ENCODE results near the gene TMEM184B. TPM values are rescaled to one million over a fixed set of nuclear protein-coding genes. Genes with fewer than 3 reads are reported as not detected.

Gene TMEM184B
- total RNA-seq, 1 experiment from 2014 or later, result 44.5 TPM

GRCh38 chr22:38176170-38176741 is 96.6 kb downstream of the TMEM184B start:
- Histone ChIP-seq H3K27me3 (ENCODE audit: control insufficient read depth, insufficient read depth, low read length) (no peaks in the 10 kb centered on the region), H3K36me3 (replicated peaks; ENCODE audit: control insufficient read depth, insufficient read depth, low read length) (no peaks in the 10 kb centered on the region), H3K4me3 (ENCODE audit: insufficient read depth, low read depth, low read length) (no peak overlapping the region)
- no peak for DNase-seq

GRCh38 chr22:38175206-38176118 is 97.3 kb downstream of the TMEM184B start:
- Histone ChIP-seq H3K4me3 (ENCODE audit: insufficient read depth, low read depth, low read length) (no peak overlapping the region), H3K27me3 (ENCODE audit: control insufficient read depth, insufficient read depth, low read length) (no peaks in the 10 kb centered on the region), H3K36me3 (replicated peaks; ENCODE audit: control insufficient read depth, insufficient read depth, low read length) (no peaks in the 10 kb centered on the region)
- DNase-seq, result no peak

GRCh38 chr22:38174626-38175025 is 98.2 kb downstream of the TMEM184B start:
- Histone ChIP-seq H3K4me3 (ENCODE audit: insufficient read depth, low read depth, low read length) (no peak overlapping the region), H3K36me3 (replicated peaks; ENCODE audit: control insufficient read depth, insufficient read depth, low read length) (no peaks in the 10 kb centered on the region), H3K27me3 (ENCODE audit: control insufficient read depth, insufficient read depth, low read length) (no peaks in the 10 kb centered on the region)
- DNase-seq, result no peak

- H3K27me3 ChIP-seq (ENCODE audit: control insufficient read depth, insufficient read depth, low read length), result no peaks in the 10 kb centered on the region
- no peak for DNase-seq
- H3K4me3 ChIP-seq (ENCODE audit: insufficient read depth, low read depth, low read length), result no peak overlapping the region
- no peaks in the 10 kb centered on the region for H3K36me3 ChIP-seq (replicated peaks; ENCODE audit: control insufficient read depth, insufficient read depth, low read length)
Measured at GRCh38 chr22:38173641-38173906, 99.2 kb downstream of the TMEM184B start.

- H3K4me3 ChIP-seq (ENCODE audit: insufficient read depth, low read depth, low read length), result no peak overlapping the region
- no peaks in the 10 kb centered on the region for H3K27me3 ChIP-seq (ENCODE audit: control insufficient read depth, insufficient read depth, low read length)
- no peak for DNase-seq
- no peaks in the 10 kb centered on the region for H3K36me3 ChIP-seq (replicated peaks; ENCODE audit: control insufficient read depth, insufficient read depth, low read length)
Measured at GRCh38 chr22:38172832-38173640, 99.8 kb downstream of the TMEM184B start.

GRCh38 chr22:38171927-38172831 is 100.6 kb downstream of the TMEM184B start:
- Histone ChIP-seq H3K27me3 (ENCODE audit: control insufficient read depth, insufficient read depth, low read length) (no peaks in the 10 kb centered on the region), H3K4me3 (ENCODE audit: insufficient read depth, low read depth, low read length) (no peak overlapping the region), H3K36me3 (replicated peaks; ENCODE audit: control insufficient read depth, insufficient read depth, low read length) (no peaks in the 10 kb centered on the region)
- DNase-seq, result no peak

GRCh38 chr22:38170469-38170868 is 102.3 kb downstream of the TMEM184B start:
- no peak for DNase-seq
- H3K27me3 ChIP-seq (ENCODE audit: control insufficient read depth, insufficient read depth, low read length), result no peaks in the 10 kb centered on the region
- no peak overlapping the region for H3K4me3 ChIP-seq (ENCODE audit: insufficient read depth, low read depth, low read length)
- no peaks in the 10 kb centered on the region; the same call in 1 of the 2 replicates for H3K36me3 ChIP-seq (replicated peaks; ENCODE audit: control insufficient read depth, insufficient read depth, low read length)

Other genes with a start within 250 kb of the TMEM184B start
- gene PICK1, start 215.6 kb downstream of the TMEM184B start, total RNA-seq (2014; rRNA removed; shearing (Covaris generic)), result 19.4 and 20.3 TPM in 2 replicates
- not detected in 2 replicates for gene SLC16A8, start 188.8 kb downstream of the TMEM184B start, total RNA-seq (2014; rRNA removed; shearing (Covaris generic))
- 1.0 and 2.7 TPM in 2 replicates for gene BAIAP2L2, start 162.3 kb downstream of the TMEM184B start, total RNA-seq (2014; rRNA removed; shearing (Covaris generic))
- gene PLA2G6, start 91.2 kb downstream of the TMEM184B start, total RNA-seq (2014; rRNA removed; shearing (Covaris generic)), result 23.4 and 49.6 TPM in 2 replicates
- gene MAFF, start 71.0 kb downstream of the TMEM184B start, total RNA-seq (2014; rRNA removed; shearing (Covaris generic)), result 2.6 and 5.3 TPM in 2 replicates
- gene CSNK1E, start 44.4 kb upstream of the TMEM184B start, total RNA-seq (2014; rRNA removed; shearing (Covaris generic)), result 307 and 335 TPM in 2 replicates
- 3.4 and 5.9 TPM in 2 replicates for gene KCNJ4, start 182.2 kb upstream of the TMEM184B start, total RNA-seq (2014; rRNA removed; shearing (Covaris generic))
- gene KDELR3, start 195.1 kb upstream of the TMEM184B start, total RNA-seq (2014; rRNA removed; shearing (Covaris generic)), result 4.5 and 8.2 TPM in 2 replicates
- gene DDX17, start 233.3 kb upstream of the TMEM184B start, total RNA-seq (2014; rRNA removed; shearing (Covaris generic)), result 257 and 288 TPM in 2 replicates